ENCODE data around the gene NCR3LG1.

Gene NCR3LG1

GRCh38 chr11:17371614-17372013 lies 20.0 kb downstream of the NCR3LG1 start:
- H3K4me3 ChIP-seq (ENCODE audit: insufficient read depth, low read depth, low read length) = no peak overlapping the region
- no peaks in the 10 kb centered on the region for H3K27me3 ChIP-seq (ENCODE audit: control insufficient read depth, insufficient read depth, low read length, poor library complexity, severe bottlenecking)
- no peaks in the 10 kb centered on the region for H3K4me1 ChIP-seq (ENCODE audit: control insufficient read depth, insufficient read depth, low read length)
- 59 to 69% methylated on average over 3 of the region's 3 CpGs for WGBS, 2 experiments
- H3K36me3 ChIP-seq (ENCODE audit: control insufficient read depth, insufficient read depth, low read length) = no peaks in the 10 kb centered on the region
- no peak overlapping the region for H3K27ac ChIP-seq (ENCODE audit: insufficient read depth, low read depth, low read length, poor library complexity, severe bottlenecking)
- peaks cover 11% of the 10 kb centered on the region for H3K9me3 ChIP-seq (ENCODE audit: control insufficient read depth, low read length)

- Histone ChIP-seq H3K27me3 (ENCODE audit: control insufficient read depth, insufficient read depth, low read length, poor library complexity, severe bottlenecking) (no peaks in the 10 kb centered on the region), H3K4me1 (ENCODE audit: control insufficient read depth, insufficient read depth, low read length) (no peaks in the 10 kb centered on the region), H3K27ac (ENCODE audit: insufficient read depth, low read depth, low read length, poor library complexity, severe bottlenecking) (no peak overlapping the region), H3K36me3 (ENCODE audit: control insufficient read depth, insufficient read depth, low read length) (no peaks in the 10 kb centered on the region), H3K9me3 (ENCODE audit: control insufficient read depth, low read length) (peaks cover 9% of the 10 kb centered on the region), H3K4me3 (ENCODE audit: insufficient read depth, low read depth, low read length) (no peak overlapping the region)
- 95 to 96% methylated on average over 5 of the region's 5 CpGs for WGBS, 2 experiments
These were observed 23.9 kb downstream of the NCR3LG1 start for GRCh38 chr11:17375547-17375946.

GRCh38 chr11:17376493-17376892 lies 24.9 kb downstream of the NCR3LG1 start:
- Histone ChIP-seq H3K36me3 (ENCODE audit: control insufficient read depth, insufficient read depth, low read length) (no peaks in the 10 kb centered on the region), H3K27me3 (ENCODE audit: control insufficient read depth, insufficient read depth, low read length, poor library complexity, severe bottlenecking) (no peaks in the 10 kb centered on the region), H3K4me1 (ENCODE audit: control insufficient read depth, insufficient read depth, low read length) (no peaks in the 10 kb centered on the region), H3K27ac (ENCODE audit: insufficient read depth, low read depth, low read length, poor library complexity, severe bottlenecking) (no peak overlapping the region), H3K4me3 (ENCODE audit: insufficient read depth, low read depth, low read length) (no peak overlapping the region), H3K9me3 (ENCODE audit: control insufficient read depth, low read length) (peaks cover 5% of the 10 kb centered on the region)
- WGBS, 2 experiments = 88 to 92% methylated on average over 3 of the region's 3 CpGs

GRCh38 chr11:17378655-17379054 lies 27.1 kb downstream of the NCR3LG1 start:
- WGBS, 2 experiments = 91 to 92% methylated on average over 2 of the region's 2 CpGs

GRCh38 chr11:17379383-17380180 lies 28.0 kb downstream of the NCR3LG1 start:
- no peaks in the 10 kb centered on the region for H3K36me3 ChIP-seq (ENCODE audit: control insufficient read depth, insufficient read depth, low read length)
- H3K27me3 ChIP-seq (ENCODE audit: control insufficient read depth, insufficient read depth, low read length, poor library complexity, severe bottlenecking) = no peaks in the 10 kb centered on the region
- no peak overlapping the region for H3K27ac ChIP-seq (ENCODE audit: insufficient read depth, low read depth, low read length, poor library complexity, severe bottlenecking)
- WGBS, 2 experiments = 92% methylated on average over 6 to 7 of the region's 7 CpGs
- H3K9me3 ChIP-seq (ENCODE audit: control insufficient read depth, low read length) = no peaks in the 10 kb centered on the region
- no peaks in the 10 kb centered on the region for H3K4me1 ChIP-seq (ENCODE audit: control insufficient read depth, insufficient read depth, low read length)
- H3K4me3 ChIP-seq (ENCODE audit: insufficient read depth, low read depth, low read length) = no peak overlapping the region

More at GRCh38 chr11:17378655-17379054, 27.1 kb downstream of the NCR3LG1 start:
- no peak overlapping the region for H3K27ac ChIP-seq (ENCODE audit: insufficient read depth, low read depth, low read length, poor library complexity, severe bottlenecking)
- no peak overlapping the region for H3K4me3 ChIP-seq (ENCODE audit: insufficient read depth, low read depth, low read length)
- H3K9me3 ChIP-seq (ENCODE audit: control insufficient read depth, low read length) = no peaks in the 10 kb centered on the region
- no peaks in the 10 kb centered on the region for H3K36me3 ChIP-seq (ENCODE audit: control insufficient read depth, insufficient read depth, low read length)
- no peaks in the 10 kb centered on the region for H3K27me3 ChIP-seq (ENCODE audit: control insufficient read depth, insufficient read depth, low read length, poor library complexity, severe bottlenecking)
- no peaks in the 10 kb centered on the region for H3K4me1 ChIP-seq (ENCODE audit: control insufficient read depth, insufficient read depth, low read length)

GRCh38 chr11:17381156-17381555 lies 29.6 kb downstream of the NCR3LG1 start:
- Histone ChIP-seq H3K4me3 (ENCODE audit: insufficient read depth, low read depth, low read length) (no peak overlapping the region), H3K27me3 (ENCODE audit: control insufficient read depth, insufficient read depth, low read length, poor library complexity, severe bottlenecking) (no peaks in the 10 kb centered on the region), H3K27ac (ENCODE audit: insufficient read depth, low read depth, low read length, poor library complexity, severe bottlenecking) (no peak overlapping the region), H3K9me3 (ENCODE audit: control insufficient read depth, low read length) (no peaks in the 10 kb centered on the region), H3K4me1 (ENCODE audit: control insufficient read depth, insufficient read depth, low read length) (no peaks in the 10 kb centered on the region), H3K36me3 (ENCODE audit: control insufficient read depth, insufficient read depth, low read length) (no peaks in the 10 kb centered on the region)
- 76 to 80% methylated on average over 4 of the region's 4 CpGs for WGBS, 2 experiments

GRCh38 chr11:17382046-17382728 lies 30.6 kb downstream of the NCR3LG1 start:
- no peak overlapping the region for H3K27ac ChIP-seq (ENCODE audit: insufficient read depth, low read depth, low read length, poor library complexity, severe bottlenecking)
- H3K27me3 ChIP-seq (ENCODE audit: control insufficient read depth, insufficient read depth, low read length, poor library complexity, severe bottlenecking) = no peaks in the 10 kb centered on the region
- no peaks in the 10 kb centered on the region for H3K9me3 ChIP-seq (ENCODE audit: control insufficient read depth, low read length)
- H3K4me1 ChIP-seq (ENCODE audit: control insufficient read depth, insufficient read depth, low read length) = no peaks in the 10 kb centered on the region
- H3K4me3 ChIP-seq (ENCODE audit: insufficient read depth, low read depth, low read length) = no peak overlapping the region
- WGBS, 2 experiments = 80 to 84% methylated on average over 8 of the region's 8 CpGs
- no peaks in the 10 kb centered on the region for H3K36me3 ChIP-seq (ENCODE audit: control insufficient read depth, insufficient read depth, low read length)

GRCh38 chr11:17383461-17383860 lies 31.9 kb downstream of the NCR3LG1 start:
- Histone ChIP-seq H3K9me3 (ENCODE audit: control insufficient read depth, low read length) (no peaks in the 10 kb centered on the region), H3K4me3 (ENCODE audit: insufficient read depth, low read depth, low read length) (no peak overlapping the region), H3K36me3 (ENCODE audit: control insufficient read depth, insufficient read depth, low read length) (no peaks in the 10 kb centered on the region), H3K4me1 (ENCODE audit: control insufficient read depth, insufficient read depth, low read length) (no peaks in the 10 kb centered on the region), H3K27ac (ENCODE audit: insufficient read depth, low read depth, low read length, poor library complexity, severe bottlenecking) (no peak overlapping the region), H3K27me3 (ENCODE audit: control insufficient read depth, insufficient read depth, low read length, poor library complexity, severe bottlenecking) (peaks cover 5% of the 10 kb centered on the region)
- 89 to 100% methylated on average over 1 of the region's 1 CpG for WGBS, 2 experiments

- 43 to 44% methylated on average over 6 of the region's 6 CpGs for WGBS, 2 experiments
- Histone ChIP-seq H3K27me3 (ENCODE audit: control insufficient read depth, insufficient read depth, low read length, poor library complexity, severe bottlenecking) (peaks cover 9% of the 10 kb centered on the region), H3K4me3 (ENCODE audit: insufficient read depth, low read depth, low read length) (no peak overlapping the region), H3K36me3 (ENCODE audit: control insufficient read depth, insufficient read depth, low read length) (no peaks in the 10 kb centered on the region), H3K4me1 (ENCODE audit: control insufficient read depth, insufficient read depth, low read length) (no peaks in the 10 kb centered on the region), H3K27ac (ENCODE audit: insufficient read depth, low read depth, low read length, poor library complexity, severe bottlenecking) (no peak overlapping the region), H3K9me3 (ENCODE audit: control insufficient read depth, low read length) (no peaks in the 10 kb centered on the region)
These were observed 32.5 kb downstream of the NCR3LG1 start for GRCh38 chr11:17384002-17384511.

- Histone ChIP-seq H3K4me3 (ENCODE audit: insufficient read depth, low read depth, low read length) (no peak overlapping the region), H3K4me1 (ENCODE audit: control insufficient read depth, insufficient read depth, low read length) (no peaks in the 10 kb centered on the region), H3K27ac (ENCODE audit: insufficient read depth, low read depth, low read length, poor library complexity, severe bottlenecking) (no peak overlapping the region), H3K27me3 (ENCODE audit: control insufficient read depth, insufficient read depth, low read length, poor library complexity, severe bottlenecking) (peaks cover 9% of the 10 kb centered on the region), H3K36me3 (ENCODE audit: control insufficient read depth, insufficient read depth, low read length) (no peaks in the 10 kb centered on the region), H3K9me3 (ENCODE audit: control insufficient read depth, low read length) (no peaks in the 10 kb centered on the region)
- WGBS, 2 experiments = 89 to 93% methylated on average over 5 of the region's 5 CpGs
These were observed 33.9 kb downstream of the NCR3LG1 start for GRCh38 chr11:17385492-17385891.
